Coronary artery (tissue), 2 donors: ENCODE measurements around the gene SLC35F3.

Source experiments
- DNase-seq: peaks from one replicate; pipeline ENCODE4 v3.0.0-alpha.2; 2017; ENCODE audit warnings: low spot score
- H3K27ac ChIP-seq, 2 donors: fragments of 200-600 bp; sonication (generic); one replicate each; pipeline ENCODE4 v1.5.1; 2016 to 2019
- H3K4me3 ChIP-seq: fragments of 200-600 bp; sonication (generic); 2 replicates; pipeline ENCODE4 v1.5.1; 2016; ENCODE audit warnings: mild to moderate bottlenecking, moderate library complexity
- TF ChIP-seq, protein P1 (sequence below): fragments of 200-600 bp; sonication (generic); IDR thresholded peaks from one replicate; pipeline ENCODE4 v1.5.1; 2019; ENCODE audit warnings: antibody characterized with exemption

Gene SLC35F3

DNA sequence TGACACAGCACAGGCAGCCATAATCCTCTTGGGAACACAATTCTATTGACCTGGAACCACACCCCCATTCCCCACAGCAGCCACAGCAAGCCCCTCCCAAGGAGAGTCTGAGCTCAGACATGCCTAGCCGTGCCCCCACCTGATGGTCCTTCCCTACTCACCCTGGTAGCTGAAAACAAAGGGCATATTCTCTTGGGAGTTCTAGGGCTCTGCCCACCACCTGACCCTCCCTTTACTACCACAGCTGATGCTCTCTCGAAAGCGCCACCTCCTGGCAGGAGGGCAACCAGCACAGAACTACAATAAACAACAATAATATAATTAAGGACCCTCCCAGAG is 283.9 kb downstream of the SLC35F3 start:
- H3K4me3 ChIP-seq = no peak overlapping the region
- TF ChIP-seq, protein P1, sequence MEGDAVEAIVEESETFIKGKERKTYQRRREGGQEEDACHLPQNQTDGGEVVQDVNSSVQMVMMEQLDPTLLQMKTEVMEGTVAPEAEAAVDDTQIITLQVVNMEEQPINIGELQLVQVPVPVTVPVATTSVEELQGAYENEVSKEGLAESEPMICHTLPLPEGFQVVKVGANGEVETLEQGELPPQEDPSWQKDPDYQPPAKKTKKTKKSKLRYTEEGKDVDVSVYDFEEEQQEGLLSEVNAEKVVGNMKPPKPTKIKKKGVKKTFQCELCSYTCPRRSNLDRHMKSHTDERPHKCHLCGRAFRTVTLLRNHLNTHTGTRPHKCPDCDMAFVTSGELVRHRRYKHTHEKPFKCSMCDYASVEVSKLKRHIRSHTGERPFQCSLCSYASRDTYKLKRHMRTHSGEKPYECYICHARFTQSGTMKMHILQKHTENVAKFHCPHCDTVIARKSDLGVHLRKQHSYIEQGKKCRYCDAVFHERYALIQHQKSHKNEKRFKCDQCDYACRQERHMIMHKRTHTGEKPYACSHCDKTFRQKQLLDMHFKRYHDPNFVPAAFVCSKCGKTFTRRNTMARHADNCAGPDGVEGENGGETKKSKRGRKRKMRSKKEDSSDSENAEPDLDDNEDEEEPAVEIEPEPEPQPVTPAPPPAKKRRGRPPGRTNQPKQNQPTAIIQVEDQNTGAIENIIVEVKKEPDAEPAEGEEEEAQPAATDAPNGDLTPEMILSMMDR = no peak
- DNase-seq = no peak
- no peak overlapping the region for H3K27ac ChIP-seq

DNA sequence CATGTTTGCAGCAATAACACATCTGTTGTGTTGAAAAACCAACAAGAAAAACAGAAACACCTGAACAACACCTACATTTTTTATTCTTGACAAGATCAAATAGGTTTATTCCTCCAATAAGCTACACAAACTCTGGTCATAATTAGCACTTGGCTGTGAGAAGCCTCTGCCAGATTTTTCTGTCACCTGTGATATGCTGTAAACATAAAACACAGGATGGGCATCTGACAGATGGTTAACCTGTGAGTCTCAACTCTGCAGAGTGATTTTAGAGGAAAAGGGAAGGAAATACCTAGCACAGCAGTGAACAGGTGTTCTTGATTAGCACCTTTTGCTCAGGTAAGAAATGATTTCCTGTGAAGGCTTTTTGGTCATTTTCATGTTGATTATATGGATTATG is 293.4 kb downstream of the SLC35F3 start:
- no peak overlapping the region for H3K4me3 ChIP-seq
- TF ChIP-seq, protein P1 = no peak
- H3K27ac ChIP-seq = no peak overlapping the region
- DNase-seq = no peak

DNA sequence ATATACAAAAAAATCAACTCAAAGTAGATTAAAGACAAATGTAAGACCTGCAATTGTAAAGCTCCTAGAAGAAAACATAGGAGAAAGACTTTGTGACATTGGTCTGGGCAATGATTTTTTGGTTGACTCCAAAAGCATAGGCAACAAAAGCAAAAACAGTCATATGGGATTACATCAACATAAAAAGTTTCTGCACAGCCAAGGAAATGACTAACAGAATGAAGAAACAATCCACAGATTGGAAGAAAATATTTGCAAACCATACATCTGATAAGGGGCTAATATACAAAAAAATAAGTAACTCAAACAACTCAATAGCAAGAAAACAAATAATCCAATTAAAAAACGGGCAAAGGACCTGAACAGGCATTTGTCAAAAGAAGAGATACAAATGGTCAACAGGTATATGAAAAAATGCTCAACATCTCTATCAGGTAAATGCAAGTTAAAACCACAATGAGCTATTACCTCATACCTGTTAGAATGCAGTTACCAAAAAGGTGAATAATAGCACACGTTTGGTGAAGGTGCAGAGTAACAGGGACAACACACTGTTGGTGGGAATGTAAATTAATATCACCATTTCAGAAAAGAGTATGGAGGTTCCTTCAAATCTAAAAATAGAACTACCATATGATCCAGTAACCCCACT is 295.1 kb downstream of the SLC35F3 start:
- Histone ChIP-seq H3K27ac (no peak overlapping the region), H3K4me3 (no peak overlapping the region)
- no peak for DNase-seq
- TF ChIP-seq, protein P1 = no peak

DNA sequence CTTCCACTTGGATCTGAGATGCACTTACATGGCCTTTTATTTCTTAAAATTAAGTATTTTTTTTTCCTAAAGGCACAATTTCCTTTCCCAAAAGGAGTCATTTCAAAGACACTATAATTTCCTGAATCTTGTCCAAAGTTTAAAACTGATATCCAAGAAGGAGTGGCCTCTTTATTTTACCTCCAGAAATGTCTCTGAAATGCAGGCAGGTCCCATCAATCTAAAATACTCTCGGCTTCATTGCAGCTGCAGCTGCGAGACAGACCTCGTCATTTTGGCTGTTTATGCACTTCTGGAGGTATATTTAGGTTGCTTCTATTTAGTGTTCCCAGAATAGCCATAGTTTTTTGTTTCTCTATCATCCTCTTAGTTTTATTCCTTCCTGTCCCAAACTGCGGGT is 296.1 kb downstream of the SLC35F3 start:
- DNase-seq = no peak
- no peak overlapping the region for H3K27ac ChIP-seq
- TF ChIP-seq, protein P1 = no peak
- H3K4me3 ChIP-seq = no peak overlapping the region

DNA sequence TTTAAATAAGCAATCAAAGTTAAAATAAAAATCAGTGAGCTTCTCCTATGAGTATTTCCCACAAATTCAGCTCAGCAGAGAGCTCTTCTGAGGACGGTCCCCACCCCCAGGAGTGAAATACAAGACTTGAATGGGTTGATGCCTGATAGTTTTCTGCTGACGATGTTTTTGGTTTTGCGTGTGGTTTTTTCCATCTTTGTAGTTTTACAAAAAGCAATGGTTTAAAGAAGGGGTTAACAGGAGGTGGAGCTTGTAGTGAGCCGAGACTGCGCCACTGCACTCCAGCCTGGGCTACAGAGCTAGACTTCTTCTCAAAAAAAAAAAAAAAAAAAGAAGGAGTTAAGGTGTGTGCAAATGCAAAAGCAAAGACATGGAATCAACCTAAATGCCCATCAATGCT is 297.1 kb downstream of the SLC35F3 start:
- Histone ChIP-seq H3K4me3 (no peak overlapping the region), H3K27ac (no peak overlapping the region)
- TF ChIP-seq, protein P1 = no peak
- DNase-seq = no peak

DNA sequence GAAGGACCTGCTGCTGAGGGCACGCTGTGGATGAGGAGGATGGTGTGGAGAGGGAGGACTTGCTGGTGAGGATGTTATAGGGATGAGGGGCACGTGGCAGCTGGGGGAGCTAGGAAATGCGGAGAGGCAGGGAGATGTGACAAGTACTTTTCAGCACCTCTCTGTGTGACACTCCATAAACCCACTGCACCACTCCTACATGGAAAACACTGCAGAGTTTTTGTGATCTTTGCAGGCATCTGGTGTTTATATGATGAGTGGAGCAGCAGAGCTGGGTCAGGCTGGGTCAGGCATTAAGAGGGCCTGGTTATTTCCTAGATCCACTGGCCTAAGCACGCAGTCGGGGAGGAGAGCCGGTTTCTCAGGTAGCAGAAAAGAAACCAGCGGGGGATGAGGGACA is 301.5 kb downstream of the SLC35F3 start:
- Histone ChIP-seq H3K4me3 (no peak overlapping the region), H3K27ac (no peak overlapping the region)
- no peak for DNase-seq
- TF ChIP-seq, protein P1 = no peak

DNA sequence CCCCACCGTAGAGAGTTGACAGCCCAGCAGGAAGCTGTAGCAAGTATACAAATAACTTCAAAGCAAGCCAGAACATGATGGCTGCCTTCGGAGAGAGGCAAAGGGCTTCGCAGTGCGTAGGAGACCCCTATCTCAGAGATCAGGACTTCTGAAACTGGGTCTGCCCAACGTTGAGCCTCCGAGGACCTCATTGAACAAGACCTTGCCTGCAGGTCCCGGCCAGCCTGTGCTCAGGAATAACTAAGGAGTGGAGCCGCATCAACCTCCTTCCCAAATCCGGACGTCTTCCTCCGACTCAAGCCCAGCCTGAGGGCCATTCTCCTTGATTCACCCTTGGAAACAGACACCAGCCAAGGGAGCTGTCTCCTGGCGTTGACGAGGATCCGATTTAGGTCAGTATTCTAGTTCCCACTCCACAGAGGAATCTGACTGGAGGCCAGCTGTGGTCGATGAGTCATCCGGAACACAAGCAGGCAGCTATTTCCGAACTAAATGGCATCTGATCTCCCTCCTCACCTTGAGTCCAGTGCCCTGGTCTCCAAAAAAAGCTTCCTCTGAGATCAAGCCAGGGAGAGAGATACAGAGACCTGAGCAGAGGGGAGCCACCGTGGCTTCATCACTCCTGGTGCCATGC is 302.3 kb downstream of the SLC35F3 start:
- TF ChIP-seq, protein P1 = no peak
- H3K27ac ChIP-seq = no peak overlapping the region
- DNase-seq = no peak
- H3K4me3 ChIP-seq = no peak overlapping the region
